Endodermal cell (in vitro differentiated cells): ENCODE measurements around the gene RASD2. TPM values are rescaled to one million over a fixed set of nuclear protein-coding genes. Genes with fewer than 3 reads are reported as not detected.

Experiments
- DNase-seq: peaks from one replicate; pipeline ENCODE4 v3.0.0-alpha.2; 2017
- H3K27ac ChIP-seq: 2 replicates; pipeline ENCODE4 v1.5.1; 2013; ENCODE audit warnings: mild to moderate bottlenecking, low read depth, low read length, moderate library complexity
- H3K27me3 ChIP-seq: 2 replicates; pipeline ENCODE4 v1.6.1; 2013; ENCODE audit warnings: mild to moderate bottlenecking, low read length, moderate library complexity; ENCODE audit not compliant: insufficient read depth, control insufficient read depth, poor library complexity, severe bottlenecking
- H3K36me3 ChIP-seq: 2 replicates; pipeline ENCODE4 v1.7.0; 2013; ENCODE audit warnings: mild to moderate bottlenecking, low read length, moderate library complexity; ENCODE audit not compliant: control insufficient read depth, insufficient read depth
- H3K4me1 ChIP-seq: one replicate; pipeline ENCODE4 v1.7.0; 2013; ENCODE audit warnings: low read length; ENCODE audit not compliant: control insufficient read depth, insufficient read depth
- H3K4me3 ChIP-seq: 2 replicates; pipeline ENCODE4 v1.5.1; 2013; ENCODE audit warnings: mild to moderate bottlenecking, low read length, moderate library complexity
- H3K9ac ChIP-seq: 2 replicates; pipeline ENCODE4 v1.6.1; 2013; ENCODE audit warnings: mild to moderate bottlenecking, low read length, moderate library complexity; ENCODE audit not compliant: poor library complexity, severe bottlenecking; ENCODE audit errors: extremely low read depth
- H3K9me3 ChIP-seq: 2 replicates; pipeline ENCODE4 v1.6.1; 2013; ENCODE audit warnings: mild to moderate bottlenecking, low read length, moderate library complexity; ENCODE audit not compliant: control insufficient read depth
- H3K27ac Mint-ChIP-seq: 2 replicates; pipeline ENCODE4 v1.8.0; 2020; ENCODE audit warnings: mixed read lengths
- H3K27me3 Mint-ChIP-seq: 2 replicates; pipeline ENCODE4 v1.8.0; 2021; ENCODE audit warnings: mild to moderate bottlenecking, mixed read lengths; ENCODE audit not compliant: insufficient read depth
- H3K36me3 Mint-ChIP-seq: 2 replicates; pipeline ENCODE4 v1.8.0; 2020; ENCODE audit warnings: low read depth, mixed read lengths
- H3K4me1 Mint-ChIP-seq: 2 replicates; pipeline ENCODE4 v1.8.0; 2020; ENCODE audit warnings: mixed read lengths
- H3K4me3 Mint-ChIP-seq: 2 replicates; pipeline ENCODE4 v1.8.0; 2020; ENCODE audit warnings: mild to moderate bottlenecking, moderate library complexity, mixed read lengths
- H3K9me3 Mint-ChIP-seq: 2 replicates; pipeline ENCODE4 v1.8.0; 2020; ENCODE audit warnings: mild to moderate bottlenecking, mixed read lengths
- CTCF ChIP-seq: fragments of 200-600 bp; sonication (generic); conservative IDR thresholded peaks from 2 replicates; pipeline ENCODE4 v1.5.0; 2021; ENCODE audit warnings: antibody characterized with exemption, mild to moderate bottlenecking
- WGBS, 2 experiments: methylation state at CpG; one replicate each; pipeline versions ENCODE4 v1.1.5 to v1.1.7; 2013; ENCODE audit warnings: missing lambda C conversion rate in 2 of 2, mixed read lengths in 1 of 2; ENCODE audit not compliant: insufficient coverage in 1 of 2, insufficient read length in 1 of 2; 5-methylcytosine and 5-hydroxymethylcytosine counted together
- total RNA-seq, 2 donors: library from RNA; stranded (reverse); fragmentation: NEBNext Ultra II Directional in 1 of 2; extraction: Animal tissue kit (Norgen Biotek cat#: 25700) in 1 of 2; gene quantifications; 2 replicates in 1 of 2; 3 replicates in 1 of 2; pipeline ENCODE4 v1.2.1, GENCODE V29; 2021

RASD2 gene
- total RNA-seq, 2 donors from 2014 or later = 0.15 to 0.24 TPM

GRCh38 chr22:35577799-35578659 is 37.4 kb downstream of the RASD2 start:
- no peaks in the 10 kb centered on the region for H3K27me3 ChIP-seq
- Mint-ChIP-seq H3K36me3 (no peaks in the 10 kb centered on the region), H3K27me3 (peaks cover 4% of the 10 kb centered on the region), H3K27ac (no peak overlapping the region), H3K9me3 (no peaks in the 10 kb centered on the region), H3K4me1 (no peaks in the 10 kb centered on the region), H3K4me3 (no peak overlapping the region)
- no peaks in the 10 kb centered on the region for H3K9me3 ChIP-seq
- no peak overlapping the region for H3K4me3 ChIP-seq
- no peak overlapping the region for H3K9ac ChIP-seq
- no peak for TF ChIP-seq CTCF
- WGBS, 2 experiments = 88 to 95% methylated on average over 2 of the region's 2 CpGs
- no peak overlapping the region for H3K27ac ChIP-seq
- no peaks in the 10 kb centered on the region for H3K36me3 ChIP-seq
- H3K4me1 ChIP-seq = no peaks in the 10 kb centered on the region
- no peak for DNase-seq

GRCh38 chr22:35578836-35579575 is 38.4 kb downstream of the RASD2 start:
- Histone ChIP-seq H3K9me3 (no peaks in the 10 kb centered on the region), H3K27me3 (no peaks in the 10 kb centered on the region), H3K4me1 (no peaks in the 10 kb centered on the region), H3K36me3 (no peaks in the 10 kb centered on the region), H3K4me3 (no peak overlapping the region), H3K27ac (no peak overlapping the region), H3K9ac (no peak overlapping the region)
- peaks cover 4% of the 10 kb centered on the region for H3K27me3 Mint-ChIP-seq
- H3K4me1 Mint-ChIP-seq = no peaks in the 10 kb centered on the region
- no peak overlapping the region for H3K27ac Mint-ChIP-seq
- H3K36me3 Mint-ChIP-seq = no peaks in the 10 kb centered on the region
- WGBS, 2 experiments = 91% methylated on average over 9 to 19 of the region's 19 CpGs
- TF ChIP-seq CTCF = no peak
- no peak for DNase-seq
- no peaks in the 10 kb centered on the region for H3K9me3 Mint-ChIP-seq
- no peak overlapping the region for H3K4me3 Mint-ChIP-seq

GRCh38 chr22:35580351-35581022 is 39.9 kb downstream of the RASD2 start:
- TF ChIP-seq CTCF = no peak
- H3K4me1 ChIP-seq = no peaks in the 10 kb centered on the region
- no peaks in the 10 kb centered on the region for H3K36me3 ChIP-seq
- no peak overlapping the region for H3K27ac ChIP-seq
- no peaks in the 10 kb centered on the region for H3K36me3 Mint-ChIP-seq
- H3K27me3 Mint-ChIP-seq = peaks cover 4% of the 10 kb centered on the region
- no peak overlapping the region for H3K27ac Mint-ChIP-seq
- no peak overlapping the region for H3K9ac ChIP-seq
- no peaks in the 10 kb centered on the region for H3K9me3 Mint-ChIP-seq
- H3K4me3 ChIP-seq = no peak overlapping the region
- H3K27me3 ChIP-seq = no peaks in the 10 kb centered on the region
- no peak overlapping the region for H3K4me3 Mint-ChIP-seq
- no peak for DNase-seq
- no peaks in the 10 kb centered on the region for H3K4me1 Mint-ChIP-seq
- WGBS, 2 experiments = 74 to 92% methylated on average over 3 to 10 of the region's 10 CpGs
- no peaks in the 10 kb centered on the region for H3K9me3 ChIP-seq
